ENCODE results near the gene STPG4.

The STPG4 gene

GRCh38 chr2:47038656-47039488, 116.2 kb downstream of the STPG4 start:
- no peak overlapping the region for H3K4me3 ChIP-seq (ENCODE audit: low read depth, low read length)

GRCh38 chr2:47037678-47038077, 117.4 kb downstream of the STPG4 start:
- no peak overlapping the region for H3K4me3 ChIP-seq (ENCODE audit: low read depth, low read length)
